DOHH2 (cell line): Measurements from ENCODE around the gene RPUSD1.

Experiments
- H3F3A ChIP-seq: fragments of 200-600 bp; sonication (generic), shearing (Covaris generic); 2 replicates; pipeline ENCODE4 v1.6.0; 2016; ENCODE audit warnings: antibody characterized with exemption, mild to moderate bottlenecking; ENCODE audit not compliant: control insufficient read depth, insufficient read depth
- H3K27ac ChIP-seq: fragments of 200-600 bp; sonication (generic); 2 replicates; pipeline ENCODE4 v1.5.1; 2014; ENCODE audit warnings: low read depth, mild to moderate bottlenecking, low read length, moderate library complexity
- H3K27me3 ChIP-seq: fragments of 200-600 bp; sonication (generic); 2 replicates; pipeline ENCODE4 v1.6.1; 2014; ENCODE audit warnings: mild to moderate bottlenecking, low read length, mixed read lengths; ENCODE audit not compliant: control insufficient read depth
- H3K36me3 ChIP-seq: fragments of 200-600 bp; sonication (generic); 2 replicates; pipeline ENCODE4 v1.6.1; 2014; ENCODE audit warnings: mild to moderate bottlenecking, low read length, moderate library complexity, mixed read lengths; ENCODE audit not compliant: control insufficient read depth
- H3K4me1 ChIP-seq: fragments of 200-600 bp; sonication (generic); 2 replicates; pipeline ENCODE4 v1.6.1; 2014; ENCODE audit warnings: mild to moderate bottlenecking, low read length, mixed read lengths; ENCODE audit not compliant: control insufficient read depth
- H3K4me2 ChIP-seq: fragments of 200-600 bp; sonication (generic); 2 replicates; pipeline ENCODE4 v1.6.0; 2014; ENCODE audit warnings: mild to moderate bottlenecking, low read length, moderate library complexity
- H3K4me3 ChIP-seq: fragments of 200-600 bp; sonication (generic); 2 replicates; pipeline ENCODE4 v1.5.1; 2014; ENCODE audit warnings: mild to moderate bottlenecking, low read length, mixed read lengths
- H3K79me2 ChIP-seq: fragments of 200-600 bp; sonication (generic); 2 replicates; pipeline ENCODE4 v1.6.1; 2014; ENCODE audit warnings: mild to moderate bottlenecking, low read length, mixed read lengths; ENCODE audit not compliant: control insufficient read depth
- H3K9me2 ChIP-seq: fragments of 200-600 bp; sonication (generic); replicated peaks from 2 replicates; pipeline ENCODE4 v1.6.1; 2014; ENCODE audit warnings: mild to moderate bottlenecking, low read length, mixed read lengths; ENCODE audit not compliant: control insufficient read depth
- H3K9me3 ChIP-seq: fragments of 200-600 bp; sonication (generic); 2 replicates; pipeline ENCODE4 v1.6.1; 2014; ENCODE audit warnings: antibody characterized with exemption, low read length, mixed read lengths; ENCODE audit not compliant: control insufficient read depth, insufficient read depth
- H4K20me1 ChIP-seq: fragments of 200-600 bp; sonication (generic); 2 replicates; pipeline ENCODE4 v1.6.0; 2014; ENCODE audit warnings: low read depth, mild to moderate bottlenecking, antibody characterized with exemption, low read length, moderate library complexity; ENCODE audit not compliant: control insufficient read depth, insufficient read depth
- EZH2phosphoT487 ChIP-seq: fragments of 200-600 bp; sonication (generic); IDR thresholded peaks from 2 replicates; pipeline ENCODE4 v1.6.1; 2017; ENCODE audit warnings: borderline replicate concordance, mild to moderate bottlenecking, antibody characterized with exemption, low read length, moderate library complexity, mixed read lengths
- TF ChIP-seq, protein P1 (sequence below): fragments of 200-600 bp; sonication (generic); IDR thresholded peaks from one replicate; pipeline ENCODE4 v1.5.1; 2014; ENCODE audit warnings: antibody characterized with exemption, mild to moderate bottlenecking, low read depth, low read length; ENCODE audit not compliant: poor library complexity, severe bottlenecking

The RPUSD1 gene

DNA sequence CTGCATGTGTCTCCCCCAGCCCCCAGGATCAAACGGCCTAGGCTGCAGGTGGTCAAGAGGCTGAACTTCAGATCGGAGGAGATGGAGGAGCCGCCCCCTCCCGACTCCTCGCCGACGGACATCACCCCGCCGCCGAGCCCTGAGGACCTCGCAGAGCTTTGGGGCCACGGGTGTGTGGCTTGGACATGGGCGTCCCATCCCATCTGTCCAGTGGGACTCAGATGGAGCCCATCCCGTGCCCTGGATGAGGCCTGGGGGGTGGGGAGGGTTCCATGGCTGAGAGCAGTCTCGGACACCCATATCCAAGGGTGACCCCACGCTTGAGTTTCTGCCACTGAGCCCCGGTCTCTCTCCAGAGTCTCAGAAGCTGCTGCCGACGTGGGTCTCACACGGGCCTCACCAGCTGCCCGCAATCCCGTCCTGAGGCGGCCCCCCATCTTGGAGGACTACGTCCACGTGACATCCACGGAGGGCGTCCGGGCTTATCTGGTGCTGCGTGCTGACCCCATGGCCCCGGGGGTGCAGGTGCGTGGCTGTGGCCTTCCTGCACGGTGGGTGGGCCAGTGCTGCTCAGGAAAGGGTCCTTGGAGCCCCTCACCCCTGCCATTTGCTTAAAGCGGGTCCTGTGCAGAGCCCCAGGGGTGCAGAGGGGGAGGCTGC, 1.1 kb upstream of the RPUSD1 start:
- peaks cover 17% of the 10 kb centered on the region for H3K4me1 ChIP-seq
- H3K9me3 ChIP-seq = no peaks in the 10 kb centered on the region
- H3K36me3 ChIP-seq = peaks cover 67% of the 10 kb centered on the region
- H3K27ac ChIP-seq = no peak overlapping the region
- no peaks in the 10 kb centered on the region for H3K27me3 ChIP-seq
- peak overlapping the region; percentile 90 for H3K4me2 ChIP-seq
- peaks cover 54% of the 10 kb centered on the region for H3K79me2 ChIP-seq
- no peaks in the 10 kb centered on the region for H3K9me2 ChIP-seq
- H4K20me1 ChIP-seq = no peaks in the 10 kb centered on the region; the same call in 1 of the 2 replicates
- TF ChIP-seq EZH2phosphoT487 = no peak
- H3K4me3 ChIP-seq = peak overlapping the region; percentile 82
- no peaks in the 10 kb centered on the region for H3F3A ChIP-seq

DNA sequence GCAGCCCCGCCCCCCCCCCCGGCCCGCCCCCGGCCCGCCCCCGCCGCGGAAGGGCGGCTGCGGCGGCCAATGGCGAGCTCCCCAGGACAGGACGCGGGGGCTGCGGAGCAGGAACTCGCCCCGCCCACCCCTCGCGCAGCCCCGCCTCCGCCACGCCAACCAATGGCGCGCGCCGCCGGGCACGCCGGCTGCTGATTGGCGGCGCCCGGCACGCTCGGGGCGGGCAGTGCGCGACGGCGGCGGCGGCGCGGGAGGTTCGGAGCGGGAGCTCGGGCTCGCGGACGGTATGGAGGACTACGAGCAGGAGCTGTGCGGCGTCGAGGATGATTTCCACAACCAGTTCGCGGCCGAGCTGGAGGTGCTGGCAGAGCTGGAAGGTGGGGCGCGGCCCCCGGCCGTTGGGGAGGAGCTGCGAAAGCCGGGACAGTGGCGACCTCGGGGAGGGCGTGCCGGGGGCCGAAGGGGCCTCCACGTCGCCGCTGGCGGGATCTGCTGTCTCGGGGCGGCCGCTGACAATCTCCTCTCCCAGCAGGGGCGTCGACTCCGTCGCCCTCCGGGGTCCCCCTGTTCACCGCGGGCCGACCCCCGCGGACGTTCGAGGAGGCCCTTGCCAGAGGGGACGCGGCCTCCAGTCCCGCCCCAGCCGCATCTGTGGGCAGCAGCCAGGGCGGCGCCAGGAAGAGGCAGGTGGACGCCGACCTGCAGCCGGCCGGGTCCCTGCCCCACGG, 382 bp upstream of the RPUSD1 start, which contains the start of gene CHTF18:
CHTF18 (plus strand) TSS at position 222 of the 728 bp plus-strand sequence; CDS start at position 287, 65 bp downstream.
- H3K36me3 ChIP-seq = peaks cover 64% of the 10 kb centered on the region
- H3K4me2 ChIP-seq = peak within 1 kb of the TSS; percentile 90
- H3K9me2 ChIP-seq = no peaks in the 10 kb centered on the region
- no peak for TF ChIP-seq EZH2phosphoT487
- TF ChIP-seq, protein P1, sequence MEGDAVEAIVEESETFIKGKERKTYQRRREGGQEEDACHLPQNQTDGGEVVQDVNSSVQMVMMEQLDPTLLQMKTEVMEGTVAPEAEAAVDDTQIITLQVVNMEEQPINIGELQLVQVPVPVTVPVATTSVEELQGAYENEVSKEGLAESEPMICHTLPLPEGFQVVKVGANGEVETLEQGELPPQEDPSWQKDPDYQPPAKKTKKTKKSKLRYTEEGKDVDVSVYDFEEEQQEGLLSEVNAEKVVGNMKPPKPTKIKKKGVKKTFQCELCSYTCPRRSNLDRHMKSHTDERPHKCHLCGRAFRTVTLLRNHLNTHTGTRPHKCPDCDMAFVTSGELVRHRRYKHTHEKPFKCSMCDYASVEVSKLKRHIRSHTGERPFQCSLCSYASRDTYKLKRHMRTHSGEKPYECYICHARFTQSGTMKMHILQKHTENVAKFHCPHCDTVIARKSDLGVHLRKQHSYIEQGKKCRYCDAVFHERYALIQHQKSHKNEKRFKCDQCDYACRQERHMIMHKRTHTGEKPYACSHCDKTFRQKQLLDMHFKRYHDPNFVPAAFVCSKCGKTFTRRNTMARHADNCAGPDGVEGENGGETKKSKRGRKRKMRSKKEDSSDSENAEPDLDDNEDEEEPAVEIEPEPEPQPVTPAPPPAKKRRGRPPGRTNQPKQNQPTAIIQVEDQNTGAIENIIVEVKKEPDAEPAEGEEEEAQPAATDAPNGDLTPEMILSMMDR = no peak
- peaks cover 17% of the 10 kb centered on the region for H3K4me1 ChIP-seq
- H3K27me3 ChIP-seq = no peaks in the 10 kb centered on the region
- H4K20me1 ChIP-seq = no peaks in the 10 kb centered on the region; the same call in 1 of the 2 replicates
- no peaks in the 10 kb centered on the region for H3F3A ChIP-seq
- H3K4me3 ChIP-seq = peak within 1 kb of the TSS; percentile 82
- H3K9me3 ChIP-seq = no peaks in the 10 kb centered on the region
- H3K27ac ChIP-seq = peak within 1 kb of the TSS; percentile 33
- peaks cover 54% of the 10 kb centered on the region for H3K79me2 ChIP-seq

DNA sequence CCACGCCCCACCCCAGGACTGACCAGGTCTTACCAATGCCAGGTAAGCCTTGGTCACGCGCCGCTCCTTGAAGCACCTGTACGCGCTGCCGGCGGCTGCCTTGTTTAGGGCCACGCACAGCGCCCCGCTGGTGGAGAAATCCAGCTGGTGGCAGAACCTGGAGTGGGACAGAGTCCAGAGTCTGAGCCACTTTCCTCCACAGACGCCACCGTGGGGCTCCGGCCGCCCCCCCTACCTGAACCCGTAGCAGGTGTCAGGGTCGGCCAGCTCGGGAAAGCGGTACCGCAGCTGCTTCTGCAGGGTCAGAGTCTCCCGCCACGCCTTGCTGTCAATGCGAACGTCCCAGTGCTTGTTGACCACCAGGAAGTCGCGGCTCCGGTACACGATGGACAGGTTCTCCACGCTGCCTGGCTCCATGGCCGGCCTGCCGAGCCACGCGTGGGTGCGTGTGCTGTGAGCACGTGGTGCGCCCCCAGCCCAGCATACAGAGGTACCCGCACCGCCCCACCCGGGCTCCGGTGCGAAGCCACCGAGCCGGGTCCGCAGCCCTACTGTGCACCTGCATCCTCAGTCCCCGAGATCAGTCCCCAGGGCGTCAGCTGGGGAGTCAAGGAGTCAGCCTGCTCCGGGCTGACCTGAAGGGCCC, 737 bp downstream of the RPUSD1 start:
- Histone ChIP-seq H3F3A (no peaks in the 10 kb centered on the region), H3K9me3 (no peaks in the 10 kb centered on the region), H3K4me2 (peak overlapping the region; percentile 79), H3K27me3 (peaks cover 3% of the 10 kb centered on the region; the same call in 1 of the 2 replicates), H3K4me3 (peak overlapping the region; percentile 82), H3K9me2 (no peaks in the 10 kb centered on the region), H3K79me2 (peaks cover 54% of the 10 kb centered on the region), H3K4me1 (peaks cover 17% of the 10 kb centered on the region), H3K36me3 (peaks cover 64% of the 10 kb centered on the region), H4K20me1 (no peaks in the 10 kb centered on the region; the same call in 1 of the 2 replicates), H3K27ac (0 out of 2 replicates have a peak overlapping the region, but pooled peaks have one; percentile 0)
- TF ChIP-seq, protein P1 = no peak
- TF ChIP-seq EZH2phosphoT487 = no peak
